Measurements from ENCODE around the gene BBS12. TPM values are rescaled to one million over a fixed set of nuclear protein-coding genes. Genes with fewer than 3 reads are reported as not detected.

BBS12 gene
- total and polyA plus RNA-seq, 2 donors from 2014 or later: 8.3 to 9.9 TPM

DNA sequence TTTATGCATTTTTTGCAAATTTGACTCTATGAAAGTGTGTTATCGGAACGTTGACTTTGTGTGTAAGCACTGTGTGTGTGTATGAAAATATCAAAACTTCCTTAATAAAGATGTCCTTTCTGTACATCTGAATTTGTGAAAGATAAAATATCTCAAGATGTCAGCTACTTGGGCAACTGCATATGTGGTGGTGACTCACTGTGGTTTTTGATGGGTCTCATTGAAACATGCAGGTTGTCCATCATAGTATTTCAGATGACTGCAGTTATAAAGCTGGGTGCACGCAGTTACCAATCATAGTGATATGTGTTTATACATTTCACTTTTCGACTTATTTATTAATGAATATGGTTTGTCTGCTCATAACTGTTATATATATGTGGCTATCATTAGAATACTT is 19.7 kb upstream of the BBS12 start:
- no peak overlapping the region for H3K4me3 ChIP-seq (ENCODE audit: low read length in 3 of 3)
- H3K36me3 ChIP-seq (ENCODE audit: control insufficient read depth in 2 of 3, insufficient read depth in 3 of 3, low read length in 3 of 3): no peaks in the 10 kb centered on the region
- no peak overlapping the region for H3K9ac ChIP-seq (ENCODE audit: low read length in 3 of 3)
- FAIRE-seq (no peak), DNase-seq (no peak)
- H3K27ac ChIP-seq (ENCODE audit: low read depth in 2 of 2, low read length in 2 of 2): no peak overlapping the region
- TF ChIP-seq, protein P1, sequence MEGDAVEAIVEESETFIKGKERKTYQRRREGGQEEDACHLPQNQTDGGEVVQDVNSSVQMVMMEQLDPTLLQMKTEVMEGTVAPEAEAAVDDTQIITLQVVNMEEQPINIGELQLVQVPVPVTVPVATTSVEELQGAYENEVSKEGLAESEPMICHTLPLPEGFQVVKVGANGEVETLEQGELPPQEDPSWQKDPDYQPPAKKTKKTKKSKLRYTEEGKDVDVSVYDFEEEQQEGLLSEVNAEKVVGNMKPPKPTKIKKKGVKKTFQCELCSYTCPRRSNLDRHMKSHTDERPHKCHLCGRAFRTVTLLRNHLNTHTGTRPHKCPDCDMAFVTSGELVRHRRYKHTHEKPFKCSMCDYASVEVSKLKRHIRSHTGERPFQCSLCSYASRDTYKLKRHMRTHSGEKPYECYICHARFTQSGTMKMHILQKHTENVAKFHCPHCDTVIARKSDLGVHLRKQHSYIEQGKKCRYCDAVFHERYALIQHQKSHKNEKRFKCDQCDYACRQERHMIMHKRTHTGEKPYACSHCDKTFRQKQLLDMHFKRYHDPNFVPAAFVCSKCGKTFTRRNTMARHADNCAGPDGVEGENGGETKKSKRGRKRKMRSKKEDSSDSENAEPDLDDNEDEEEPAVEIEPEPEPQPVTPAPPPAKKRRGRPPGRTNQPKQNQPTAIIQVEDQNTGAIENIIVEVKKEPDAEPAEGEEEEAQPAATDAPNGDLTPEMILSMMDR (IDR thresholded peaks at IDR 0.05; ENCODE audit: borderline replicate concordance, extremely low read depth, insufficient read depth): no peak
- no peaks in the 10 kb centered on the region for H3K4me1 ChIP-seq (ENCODE audit: control insufficient read depth in 2 of 3, insufficient read depth in 2 of 3, low read depth in 1 of 3, low read length in 3 of 3)
- no peaks in the 10 kb centered on the region for H3K27me3 ChIP-seq (ENCODE audit: control insufficient read depth, insufficient read depth, low read length)
- intact Hi-C loops (cut with DNase I): loop anchor here (10.0 kb wide), 1 partner anchor 108 kb away; no protein-coding TSS in a partner anchor
- no peaks in the 10 kb centered on the region for H3K9me3 ChIP-seq (ENCODE audit: control insufficient read depth in 2 of 3, insufficient read depth in 1 of 3, low read length in 3 of 3)

DNA sequence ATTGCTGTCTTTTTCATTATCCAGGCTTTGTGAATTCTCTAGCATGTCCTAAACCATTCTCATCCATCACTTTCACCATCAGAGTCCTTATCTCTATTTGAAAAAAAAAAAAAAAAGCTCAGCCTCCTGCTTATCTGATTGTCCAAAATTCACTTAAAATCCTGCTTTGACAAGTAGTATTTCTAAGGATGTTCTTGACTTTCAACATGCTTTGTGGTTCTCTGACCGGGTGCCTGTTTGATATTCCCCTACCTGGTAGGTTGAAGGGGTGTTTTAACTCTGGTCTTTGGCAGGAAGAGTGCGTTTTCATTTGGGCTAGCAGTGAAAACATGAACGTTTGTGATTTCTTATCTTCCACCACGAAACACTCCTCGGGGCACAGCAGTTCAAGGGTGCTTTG is 17.3 kb upstream of the BBS12 start:
- H3K36me3 ChIP-seq (ENCODE audit: control insufficient read depth in 2 of 3, insufficient read depth in 3 of 3, low read length in 3 of 3): no peaks in the 10 kb centered on the region
- H3K4me1 ChIP-seq (ENCODE audit: control insufficient read depth in 2 of 3, insufficient read depth in 2 of 3, low read depth in 1 of 3, low read length in 3 of 3): no peaks in the 10 kb centered on the region
- intact Hi-C loops (cut with DNase I): loop anchor here (10.0 kb wide), 1 partner anchor 110 kb away; no protein-coding TSS in a partner anchor
- H3K27me3 ChIP-seq (ENCODE audit: control insufficient read depth, insufficient read depth, low read length): no peaks in the 10 kb centered on the region
- no peak overlapping the region for H3K4me3 ChIP-seq (ENCODE audit: low read length in 3 of 3)
- H3K9me3 ChIP-seq (ENCODE audit: control insufficient read depth in 2 of 3, insufficient read depth in 1 of 3, low read length in 3 of 3): no peaks in the 10 kb centered on the region
- H3K27ac ChIP-seq (ENCODE audit: low read depth in 2 of 2, low read length in 2 of 2): no peak overlapping the region
- TF ChIP-seq, protein P1 (IDR thresholded peaks at IDR 0.05; ENCODE audit: borderline replicate concordance, extremely low read depth, insufficient read depth): no peak
- FAIRE-seq: no peak
- no peak for DNase-seq
- no peak overlapping the region for H3K9ac ChIP-seq (ENCODE audit: low read length in 3 of 3)

DNA sequence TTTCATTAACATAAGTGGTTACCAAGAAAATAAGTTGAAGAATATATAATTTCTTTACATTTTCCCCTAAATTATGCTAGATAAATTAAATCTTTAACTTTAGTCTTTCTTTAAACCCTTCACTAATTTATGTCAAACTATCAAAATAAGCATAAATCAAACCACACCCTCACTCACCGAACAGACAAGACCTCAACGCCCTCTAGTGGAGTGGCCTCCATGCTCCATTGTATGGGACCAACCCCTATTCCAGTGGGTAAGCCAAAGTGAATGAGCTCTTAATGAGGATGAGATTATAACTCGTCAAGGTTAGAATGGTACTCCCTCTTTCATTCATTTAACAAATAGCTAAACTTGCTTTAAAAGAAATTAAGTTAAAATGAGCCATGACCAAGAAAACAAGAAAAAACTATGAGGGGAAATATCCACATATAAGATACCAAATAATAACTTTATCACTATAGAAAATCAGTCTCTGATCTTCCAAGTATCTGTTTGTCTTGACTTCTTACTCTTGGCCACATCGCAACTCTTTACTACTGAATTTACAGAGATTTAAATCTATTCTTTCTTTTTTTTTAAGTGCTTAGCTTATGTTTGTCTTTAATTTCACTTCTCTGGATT is 15.6 kb upstream of the BBS12 start:
- Histone ChIP-seq H3K4me1 (ENCODE audit: control insufficient read depth in 2 of 3, insufficient read depth in 2 of 3, low read depth in 1 of 3, low read length in 3 of 3) (no peaks in the 10 kb centered on the region), H3K4me3 (ENCODE audit: low read length in 3 of 3) (no peak overlapping the region), H3K9ac (ENCODE audit: low read length in 3 of 3) (no peak overlapping the region), H3K9me3 (ENCODE audit: control insufficient read depth in 2 of 3, insufficient read depth in 1 of 3, low read length in 3 of 3) (no peaks in the 10 kb centered on the region), H3K27ac (ENCODE audit: low read depth in 2 of 2, low read length in 2 of 2) (no peak overlapping the region), H3K27me3 (ENCODE audit: control insufficient read depth, insufficient read depth, low read length) (no peaks in the 10 kb centered on the region), H3K36me3 (ENCODE audit: control insufficient read depth in 2 of 3, insufficient read depth in 3 of 3, low read length in 3 of 3) (no peaks in the 10 kb centered on the region)
- TF ChIP-seq, protein P1 (IDR thresholded peaks at IDR 0.05; ENCODE audit: borderline replicate concordance, extremely low read depth, insufficient read depth): peak; percentile 64
- peak in 2 of 5 donors; percentile 25 to 53 for DNase-seq
- intact Hi-C loops (cut with DNase I): loop anchor here (10.0 kb wide), 1 partner anchor 112 kb away; no protein-coding TSS in a partner anchor
- FAIRE-seq: peak; percentile 94

All from kidney (tissue), 14 donors.